HG02943 (cell line): ENCODE measurements around the gene LDHAL6A.
"Not testable (repeated sequence)": the region's sequence is repeated elsewhere in the genome, so short reads cannot be mapped to it uniquely, and the experiment has no call there.

Experiments used
- ATAC-seq: cut with Tn5 transposase; IDR thresholded peaks from one replicate; pipeline ENCODE4 v1.9.1; 2021; ENCODE audit warnings: mild to moderate bottlenecking, low read depth, moderate library complexity; ENCODE audit not compliant: unreplicated experiment

The LDHAL6A gene

GRCh38 chr11:18455686-18456372 lies at the start of gene LDHAL6A:
Gene LDHAL6A, plus strand, starts transcription at chr11:18455856. Its CDS starts 825 bp downstream, at chr11:18456681.
- ATAC-seq: no peak

- not testable (repeated sequence) for ATAC-seq
These were observed 48.3 kb upstream of the LDHAL6A start for GRCh38 chr11:18407400-18407799.

- no peak for ATAC-seq
These were observed 46.9 kb upstream of the LDHAL6A start for GRCh38 chr11:18408558-18409291.

- ATAC-seq: no peak
These were observed 39.2 kb upstream of the LDHAL6A start for GRCh38 chr11:18416459-18416858.

- no peak for ATAC-seq
These were observed 36.6 kb upstream of the LDHAL6A start for GRCh38 chr11:18419040-18419439.

- no peak for ATAC-seq
These were observed 35.6 kb upstream of the LDHAL6A start for GRCh38 chr11:18420067-18420466.

GRCh38 chr11:18427240-18427639 lies 28.4 kb upstream of the LDHAL6A start:
- ATAC-seq: no peak

- no peak for ATAC-seq
These were observed 26.3 kb upstream of the LDHAL6A start for GRCh38 chr11:18429332-18429731.

- no peak for ATAC-seq
These were observed 17.0 kb upstream of the LDHAL6A start for GRCh38 chr11:18438691-18439090.

GRCh38 chr11:18449251-18449650 lies 6.4 kb upstream of the LDHAL6A start:
- no peak for ATAC-seq

GRCh38 chr11:18452927-18453326 lies 2.7 kb upstream of the LDHAL6A start:
- ATAC-seq: no peak

GRCh38 chr11:18457450-18457849 lies 1.8 kb downstream of the LDHAL6A start:
- ATAC-seq: no peak

- ATAC-seq: no peak
These were observed 4.0 kb downstream of the LDHAL6A start for GRCh38 chr11:18459634-18460033.

- no peak for ATAC-seq
These were observed 6.3 kb downstream of the LDHAL6A start for GRCh38 chr11:18461909-18462308.

GRCh38 chr11:18463439-18463838 lies 7.8 kb downstream of the LDHAL6A start:
- ATAC-seq: no peak

GRCh38 chr11:18466402-18466801 lies 10.7 kb downstream of the LDHAL6A start:
- ATAC-seq: no peak

GRCh38 chr11:18468059-18468458 lies 12.4 kb downstream of the LDHAL6A start:
- no peak for ATAC-seq

- no peak for ATAC-seq
These were observed 13.3 kb downstream of the LDHAL6A start for GRCh38 chr11:18468961-18469360.

GRCh38 chr11:18471995-18472394 lies 16.3 kb downstream of the LDHAL6A start:
- no peak for ATAC-seq

- ATAC-seq: no peak
These were observed 16.9 kb downstream of the LDHAL6A start for GRCh38 chr11:18472587-18472986.

GRCh38 chr11:18479063-18479462 lies 23.4 kb downstream of the LDHAL6A start:
- ATAC-seq: no peak

GRCh38 chr11:18485913-18486528 lies 30.4 kb downstream of the LDHAL6A start:
- no peak for ATAC-seq
